ENCODE measurements around the gene CCN5.

The CCN5 gene

DNA sequence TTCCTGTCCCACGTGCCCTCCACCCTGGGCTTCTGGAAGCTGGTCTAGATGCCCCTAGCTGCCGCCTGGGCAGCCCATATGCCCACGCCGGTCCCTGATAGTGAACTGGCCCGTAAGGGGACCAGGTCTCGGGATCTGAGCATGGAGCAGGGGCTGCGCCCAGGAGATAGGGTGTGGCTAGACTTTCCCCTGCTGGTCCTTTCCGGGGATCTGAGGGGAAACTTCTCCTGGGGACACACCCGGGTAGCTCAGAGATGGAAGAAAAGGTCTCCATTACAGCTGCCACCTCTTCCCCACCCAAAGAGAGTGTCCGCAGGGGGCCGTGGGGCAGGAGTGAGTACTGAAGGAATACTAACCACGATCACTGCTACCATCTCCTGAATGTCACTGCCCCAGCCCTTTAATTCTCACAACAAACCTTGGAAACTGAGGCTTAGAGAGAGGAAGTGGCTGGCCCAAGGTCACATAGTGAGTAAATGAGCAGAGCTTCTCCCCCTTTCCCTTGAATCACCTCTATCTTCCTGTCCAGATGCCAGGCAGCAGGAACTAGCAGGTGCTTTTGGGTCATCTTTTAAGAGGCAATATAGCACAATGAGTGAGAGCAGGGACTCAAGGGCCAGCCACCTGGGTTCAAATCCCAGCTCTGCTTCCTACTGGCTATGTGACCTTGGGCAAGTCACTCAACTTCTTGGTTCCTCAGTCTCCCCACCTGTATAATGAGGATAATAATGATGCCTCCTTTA, 11.8 kb upstream of the CCN5 start:
- no peak overlapping the region for H3K4me3 ChIP-seq (ENCODE audit: low read length)
- no peak for DNase-seq (ENCODE audit: low read depth)
- TF ChIP-seq CTCF (IDR thresholded peaks at IDR 0.05; ENCODE audit: insufficient read depth, low read depth, low read length, missing control alignments), result no peak

DNA sequence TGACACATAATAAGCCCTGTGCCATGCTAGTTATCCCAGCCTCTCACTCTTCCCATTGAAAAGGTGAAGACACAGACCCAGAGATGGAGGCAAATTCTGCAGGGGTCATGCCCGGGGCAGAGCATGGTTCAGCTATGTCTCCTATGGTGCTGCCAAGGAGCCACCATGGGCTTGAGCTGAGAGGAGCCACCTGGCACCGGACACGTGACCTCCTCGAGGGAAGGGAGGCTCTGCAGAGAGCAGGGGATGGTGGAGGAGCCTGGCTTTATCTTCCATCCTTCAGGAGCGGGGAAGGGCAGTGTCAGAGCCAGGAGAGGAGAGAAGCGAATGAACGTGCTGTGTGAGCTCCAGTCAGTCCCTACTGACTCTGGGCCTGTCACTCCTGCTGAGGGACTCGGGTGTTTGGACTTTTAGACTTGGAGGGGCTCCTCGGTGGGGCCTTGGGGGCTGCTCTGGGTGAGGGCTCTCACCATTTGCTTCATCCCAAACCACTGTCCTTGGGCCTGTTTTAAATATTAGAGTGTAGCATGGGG, 11.1 kb upstream of the CCN5 start:
- H3K4me3 ChIP-seq (ENCODE audit: low read length), result no peak overlapping the region
- DNase-seq (ENCODE audit: low read depth), result no peak
- no peak for TF ChIP-seq CTCF (IDR thresholded peaks at IDR 0.05; ENCODE audit: insufficient read depth, low read depth, low read length, missing control alignments)

DNA sequence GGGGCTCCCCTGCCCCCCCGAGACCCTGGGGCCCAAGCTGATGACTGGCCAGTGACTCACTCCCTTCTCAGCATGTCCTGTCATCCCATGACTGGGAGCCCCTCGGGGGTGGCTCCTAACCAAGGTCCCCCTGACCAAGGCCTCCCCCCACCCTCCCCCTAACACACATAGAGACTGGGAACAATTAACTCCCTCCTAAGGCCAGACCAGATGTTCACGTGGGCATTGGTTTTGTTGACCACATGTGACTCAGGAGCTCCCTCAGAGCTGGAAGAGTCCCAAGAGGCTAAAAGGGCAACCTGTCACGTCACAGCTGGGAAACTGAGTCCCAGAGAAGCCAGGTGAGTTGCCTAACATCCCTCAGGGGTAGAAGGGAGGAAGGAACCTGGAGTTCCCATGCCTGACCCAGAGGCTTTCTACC, 10.6 kb upstream of the CCN5 start:
- no peak overlapping the region for H3K4me3 ChIP-seq (ENCODE audit: low read length)
- DNase-seq (ENCODE audit: low read depth), result no peak
- TF ChIP-seq CTCF (IDR thresholded peaks at IDR 0.05; ENCODE audit: insufficient read depth, low read depth, low read length, missing control alignments), result no peak

DNA sequence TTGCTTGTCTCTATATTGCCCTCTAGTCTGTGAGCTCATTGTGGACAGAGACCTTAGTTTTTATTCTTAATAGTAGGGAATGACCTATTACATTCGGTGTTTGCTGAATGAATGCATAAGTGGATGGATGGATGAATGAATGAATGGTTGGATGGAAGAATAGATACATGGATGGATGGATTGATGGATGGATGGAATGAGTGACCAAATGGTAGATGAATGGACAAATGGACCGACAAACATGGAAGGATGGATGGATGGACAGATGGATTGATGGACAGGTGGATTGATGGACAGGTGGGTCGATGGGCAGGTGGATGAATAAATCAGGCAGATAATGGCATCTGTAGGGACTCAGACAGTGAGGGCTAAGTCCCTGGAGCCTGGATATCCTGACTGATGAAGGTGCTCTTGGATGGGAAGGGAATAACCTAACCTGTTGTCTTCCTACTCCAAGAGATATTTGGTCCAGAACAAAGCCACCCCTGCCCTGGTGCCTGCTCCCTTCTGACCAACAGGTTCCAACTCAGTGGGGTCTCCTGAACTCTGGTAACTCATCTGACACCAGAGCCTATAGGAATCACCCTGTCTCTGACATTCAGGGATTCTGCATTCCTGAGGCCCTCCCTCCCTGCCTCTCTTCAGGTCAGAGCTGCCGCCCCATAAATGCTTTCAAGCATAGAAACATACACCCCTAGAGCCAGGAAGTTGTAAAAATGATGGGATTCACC, 9.6 kb upstream of the CCN5 start:
- H3K4me3 ChIP-seq (ENCODE audit: low read length), result no peak overlapping the region
- no peak for DNase-seq (ENCODE audit: low read depth)
- TF ChIP-seq CTCF (IDR thresholded peaks at IDR 0.05; ENCODE audit: insufficient read depth, low read depth, low read length, missing control alignments), result no peak

- no peak for DNase-seq (ENCODE audit: low read depth)
- no peak overlapping the region for H3K4me3 ChIP-seq (ENCODE audit: low read length)
- no peak for TF ChIP-seq CTCF (IDR thresholded peaks at IDR 0.05; ENCODE audit: insufficient read depth, low read depth, low read length, missing control alignments)
These were observed 8.7 kb upstream of the CCN5 start for GRCh38 chr20:44706301-44707017.

- no peak for DNase-seq (ENCODE audit: low read depth)
- no peak for TF ChIP-seq CTCF (IDR thresholded peaks at IDR 0.05; ENCODE audit: insufficient read depth, low read depth, low read length, missing control alignments)
- H3K4me3 ChIP-seq (ENCODE audit: low read length), result no peak overlapping the region
These were observed 8.1 kb upstream of the CCN5 start for GRCh38 chr20:44707018-44707579.

All from epithelial cell of esophagus (primary cell).